Activated T-helper 1 cell treated with Interleukin-2 at 50 U/mL for 16 hours (primary cell): ENCODE data around the gene MRPS5.
"Not testable (repeated sequence)": the region's sequence is repeated elsewhere in the genome, so short reads cannot be mapped to it uniquely, and the experiment has no call there.

Experiments used
- DNase-seq: peaks from one replicate; pipeline ENCODE4 v3.0.0-alpha.2; 2020; ENCODE audit warnings: low read depth

Gene MRPS5

DNA sequence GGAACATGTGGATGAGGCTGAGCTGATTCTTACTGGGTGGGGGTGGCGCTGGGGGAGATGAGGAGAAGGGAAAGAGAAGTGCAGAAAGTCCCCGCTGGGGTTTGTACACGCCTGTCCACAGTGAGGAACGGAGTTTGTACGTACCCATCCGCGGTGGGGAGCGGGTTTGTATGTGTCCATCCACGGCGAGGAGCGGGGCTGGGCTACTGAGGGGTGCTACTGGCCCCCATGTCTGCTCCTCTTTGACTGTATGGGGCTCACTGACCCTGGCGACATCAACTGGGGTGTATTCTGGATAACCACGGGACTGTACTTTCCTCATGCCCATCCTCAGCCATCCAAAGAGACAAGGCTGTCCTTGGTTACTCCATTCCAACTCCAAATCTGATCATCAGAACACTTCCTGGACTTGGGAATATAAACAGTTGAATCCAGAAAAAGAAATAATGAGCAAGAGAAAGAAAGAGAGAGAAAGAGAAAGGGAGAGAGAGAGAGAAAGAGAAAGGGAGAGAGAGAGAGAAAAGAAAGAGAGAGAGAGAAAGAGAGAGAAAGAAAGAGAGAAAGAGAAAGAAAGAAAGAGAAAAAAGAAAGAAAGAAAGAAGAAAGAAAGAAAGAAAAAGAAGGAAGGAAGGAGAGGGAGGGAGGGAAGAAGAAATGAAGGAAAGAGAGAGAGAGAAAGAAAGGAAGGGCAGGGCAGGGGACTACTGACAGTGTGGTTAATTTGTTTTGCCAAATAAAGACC, 75.1 kb downstream of the MRPS5 start:
- DNase-seq: no peak

DNA sequence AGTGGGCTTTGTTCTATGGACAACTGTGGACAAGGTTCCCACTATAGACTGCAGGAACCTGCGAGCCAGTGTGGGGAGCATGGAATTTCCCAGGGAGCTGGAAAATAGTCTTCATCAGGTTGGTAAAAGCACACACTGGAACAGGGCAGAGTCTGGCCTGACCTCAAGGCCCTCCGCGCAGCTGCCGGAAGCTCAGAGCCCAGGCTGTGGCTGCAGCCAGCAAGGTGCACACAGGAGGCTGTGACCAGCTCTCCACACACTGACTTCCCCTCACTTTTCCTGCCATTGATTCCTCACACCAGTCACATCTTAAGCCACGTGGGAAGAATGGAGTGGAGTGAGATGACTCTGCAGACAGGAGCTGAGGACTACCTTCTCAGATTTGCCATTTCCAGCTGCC, 77.0 kb downstream of the MRPS5 start:
- DNase-seq: no peak

DNA sequence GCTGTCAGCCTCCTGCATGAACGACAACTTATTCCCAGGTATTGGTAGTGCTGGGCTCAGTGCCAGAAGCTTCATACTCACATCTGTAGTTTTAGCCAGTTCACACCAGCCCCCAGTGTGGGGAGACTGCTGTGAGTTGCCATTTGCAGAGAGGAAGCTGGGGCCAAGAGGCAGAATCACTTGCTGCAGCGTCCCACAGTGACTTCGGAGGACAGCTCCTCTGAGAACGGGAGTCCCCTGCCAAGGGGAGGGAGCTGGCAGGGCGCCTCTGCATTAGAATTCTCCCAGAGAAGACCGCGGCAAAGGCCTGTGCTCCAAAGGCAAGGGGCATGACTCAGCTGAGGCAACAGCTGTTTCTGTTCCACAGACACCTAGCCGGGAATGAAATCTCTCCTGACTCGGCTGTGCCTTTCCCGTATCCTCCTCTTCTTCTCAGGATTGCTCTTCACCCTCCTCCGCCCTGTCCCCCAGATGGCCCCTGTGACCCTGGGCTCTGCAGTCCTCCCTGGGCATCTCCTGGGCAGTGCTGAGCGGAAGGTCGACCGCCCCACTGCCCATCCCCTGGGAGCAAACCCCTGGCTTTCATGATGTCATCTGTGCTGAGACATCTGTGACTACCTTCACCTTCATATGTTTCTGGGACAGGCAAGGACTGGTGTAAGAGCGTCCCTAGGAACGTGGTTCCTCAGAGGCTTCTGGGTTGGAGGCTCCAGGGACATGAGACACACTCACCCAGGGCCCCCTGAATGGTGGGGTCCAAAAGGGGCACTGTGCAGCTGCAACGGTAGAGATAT, 78.1 kb downstream of the MRPS5 start:
- no peak for DNase-seq

DNA sequence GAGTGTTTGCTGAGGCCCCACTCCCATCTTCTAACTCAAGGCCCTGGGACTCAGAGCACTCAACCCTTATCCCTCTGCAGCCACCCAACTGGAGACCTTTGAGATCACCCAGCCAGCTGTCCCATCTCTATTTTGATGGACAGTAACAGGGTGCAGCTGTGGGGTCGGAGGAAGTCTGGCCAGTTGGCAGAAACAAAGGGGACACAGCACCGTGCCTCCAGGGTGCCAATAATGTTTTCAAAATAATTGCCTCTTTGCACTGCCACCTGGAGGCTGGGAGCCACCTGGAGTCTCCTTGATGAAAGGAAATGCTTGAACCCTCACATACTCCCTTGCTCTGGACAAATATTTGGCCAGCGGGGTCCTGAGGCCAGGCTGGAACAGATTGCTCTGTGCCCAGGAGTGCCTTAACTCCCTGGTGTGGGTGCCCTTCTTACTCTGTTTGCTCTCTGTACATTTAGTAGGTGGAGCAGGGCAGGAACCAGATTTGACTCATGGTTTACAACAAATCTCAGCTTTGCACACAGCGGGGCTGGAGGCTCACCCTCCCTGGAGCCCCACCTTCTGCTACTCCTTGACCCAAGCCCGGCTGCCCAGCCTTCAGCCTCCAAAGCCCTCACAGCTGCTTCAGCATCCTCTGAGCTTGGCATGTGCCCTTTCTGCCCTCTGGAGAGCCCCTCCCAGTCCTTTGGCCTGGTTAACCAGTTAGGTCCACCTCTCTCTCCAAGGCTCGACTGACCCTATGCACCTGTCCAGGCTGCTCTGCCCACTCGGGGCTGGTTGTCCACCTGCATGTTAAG, 78.9 kb downstream of the MRPS5 start:
- DNase-seq: no peak

DNA sequence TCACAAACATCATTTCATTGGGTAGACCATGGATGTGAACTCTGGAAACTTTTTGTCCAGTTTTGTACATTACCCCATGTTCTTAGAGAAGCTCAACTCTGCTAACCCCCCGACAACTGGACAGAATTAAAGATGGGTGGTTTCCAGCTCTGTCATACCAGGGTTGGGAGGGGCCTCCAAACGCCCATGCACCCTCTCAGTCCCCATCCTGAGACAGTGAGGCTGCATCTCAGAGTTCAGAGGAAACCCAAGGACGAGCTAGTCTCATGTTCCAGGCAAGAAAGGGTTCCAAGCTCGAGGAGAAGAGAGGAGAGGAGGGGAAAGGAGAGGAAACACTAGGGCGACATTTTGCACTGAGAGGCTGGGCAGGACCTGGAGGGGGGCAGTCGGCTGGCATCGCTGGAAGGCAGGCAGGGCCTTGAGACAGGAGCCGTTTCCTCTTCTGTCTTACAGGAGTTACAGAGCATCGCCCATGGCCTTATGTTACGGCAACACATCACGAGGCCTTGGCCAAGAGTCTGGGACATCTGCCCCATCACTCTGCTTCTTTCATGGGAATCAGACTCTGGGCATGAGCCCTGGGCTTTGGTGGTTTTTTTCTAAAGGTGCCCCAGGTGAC, 79.7 kb downstream of the MRPS5 start:
- no peak for DNase-seq

DNA sequence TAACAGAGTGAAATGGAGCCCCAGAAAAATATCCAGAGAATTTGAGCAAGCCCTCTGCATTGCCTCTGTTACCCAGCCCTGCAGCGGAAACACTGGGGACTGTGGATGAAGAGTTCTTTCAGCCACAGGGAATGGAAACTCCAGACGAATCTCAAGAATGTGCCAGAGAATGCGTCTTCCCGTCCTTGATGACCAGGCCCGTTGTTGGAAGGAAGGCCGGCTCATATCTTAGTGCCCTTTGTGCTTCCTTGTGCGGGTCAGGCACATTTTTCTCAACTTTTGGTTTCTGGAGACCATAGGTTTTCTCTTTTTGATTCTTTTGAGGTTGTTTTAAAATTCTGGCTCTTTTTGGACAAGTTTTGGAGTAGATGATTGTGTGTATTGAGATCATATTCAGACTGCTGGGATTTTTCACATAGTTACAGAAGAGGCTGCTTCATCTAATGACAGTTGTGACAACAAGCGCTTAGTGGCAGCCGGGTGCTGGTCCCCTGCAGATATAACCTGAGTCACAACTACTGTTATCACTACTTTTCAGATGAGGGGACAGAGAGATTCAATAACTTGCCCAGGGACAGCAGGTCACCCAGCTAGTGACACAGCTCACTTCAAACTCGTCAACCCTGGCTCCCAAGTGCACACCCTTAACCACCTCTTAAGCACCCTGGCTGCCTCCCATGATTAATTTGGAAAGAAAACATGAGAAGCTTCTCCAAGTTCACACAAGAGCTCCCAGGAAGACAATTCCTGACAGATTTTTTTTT, 80.4 kb downstream of the MRPS5 start:
- DNase-seq: no peak

DNA sequence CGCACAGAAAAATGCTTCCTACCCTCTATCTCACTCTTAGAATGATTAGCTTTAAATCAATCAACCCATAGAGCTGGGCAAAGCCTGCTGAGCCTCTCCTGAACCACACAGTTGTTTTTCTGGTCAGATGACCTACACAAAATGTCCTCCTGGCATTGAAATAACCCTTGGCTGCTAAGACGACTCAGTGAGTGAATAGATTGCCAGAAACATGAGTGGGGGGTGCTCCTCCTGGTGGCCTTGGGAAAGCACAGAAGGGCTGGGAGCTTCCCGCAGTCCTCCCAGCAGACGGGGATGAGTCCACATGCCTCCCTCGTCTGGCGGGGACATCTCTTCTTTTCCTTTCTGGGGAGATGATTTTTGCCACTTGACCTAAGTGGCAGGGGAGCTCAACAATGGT, 81.2 kb downstream of the MRPS5 start:
- DNase-seq: no peak

DNA sequence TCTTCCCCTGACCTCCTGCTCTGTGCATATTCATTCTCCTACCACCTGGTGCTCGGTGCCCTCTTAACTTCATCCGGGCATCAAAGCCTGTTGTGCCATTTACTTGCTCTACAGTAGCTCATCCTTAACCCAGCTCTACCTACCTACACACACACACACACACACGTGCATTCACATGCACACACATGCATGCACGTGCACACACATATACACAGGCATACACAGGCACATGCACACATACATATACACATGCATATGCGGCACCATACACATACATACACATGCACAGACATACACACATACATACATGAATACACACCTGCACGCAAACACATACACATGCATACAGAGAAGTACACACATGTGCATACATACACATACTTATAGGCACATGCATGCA, 81.6 kb downstream of the MRPS5 start:
- no peak for DNase-seq

DNA sequence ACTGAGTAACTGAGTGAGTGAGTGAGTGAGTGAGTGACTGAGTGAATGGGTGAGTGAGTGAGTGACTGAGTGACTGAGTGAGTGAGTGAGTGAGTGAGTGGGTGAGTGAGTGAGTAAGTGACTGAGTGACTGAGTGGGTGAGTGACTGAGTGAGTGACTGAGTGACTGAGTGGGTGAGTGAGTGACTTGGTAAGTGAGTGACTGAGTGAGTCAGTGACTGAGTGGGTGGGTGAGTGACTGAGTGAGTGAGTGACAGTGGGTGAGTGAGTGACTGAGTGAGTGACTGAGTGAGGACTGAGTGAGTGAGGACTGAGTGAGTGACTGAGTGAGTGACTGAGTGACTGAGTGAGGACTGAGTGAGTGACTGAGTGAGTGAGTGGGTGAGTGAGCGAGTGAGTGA, 82.2 kb downstream of the MRPS5 start:
- DNase-seq: no peak

DNA sequence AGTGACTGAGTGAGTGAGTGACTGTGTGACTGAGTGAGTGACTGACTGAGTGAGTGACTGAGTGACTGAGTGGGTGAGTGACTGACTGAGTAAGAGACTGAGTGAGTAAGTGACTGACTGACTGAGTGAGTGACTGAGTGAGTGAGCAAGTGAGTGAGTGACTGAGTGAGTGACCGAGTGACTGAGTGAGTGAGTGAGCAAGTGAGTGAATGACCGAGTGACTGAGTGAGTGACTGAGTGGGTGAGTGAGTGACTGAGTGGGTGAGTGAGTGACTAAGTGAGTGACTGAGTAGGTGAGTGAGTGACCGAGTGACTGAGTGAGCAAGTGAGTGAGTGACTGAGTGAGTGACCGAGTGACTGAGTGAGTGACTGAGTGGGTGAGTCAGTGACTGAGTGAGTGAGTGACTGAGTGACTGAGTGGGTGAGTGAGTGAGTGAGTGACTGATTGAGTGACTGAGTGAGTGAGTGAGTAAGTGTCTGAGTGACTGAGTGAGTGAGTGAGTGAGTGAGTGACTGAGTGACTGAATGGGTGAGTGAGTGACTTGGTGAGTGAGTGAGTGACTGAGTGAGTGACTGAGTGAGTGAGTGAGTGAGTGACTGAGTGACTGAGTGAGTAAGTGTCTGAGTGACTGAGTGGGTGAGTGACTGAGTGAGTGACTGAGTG, 82.8 kb downstream of the MRPS5 start:
- no peak for DNase-seq

DNA sequence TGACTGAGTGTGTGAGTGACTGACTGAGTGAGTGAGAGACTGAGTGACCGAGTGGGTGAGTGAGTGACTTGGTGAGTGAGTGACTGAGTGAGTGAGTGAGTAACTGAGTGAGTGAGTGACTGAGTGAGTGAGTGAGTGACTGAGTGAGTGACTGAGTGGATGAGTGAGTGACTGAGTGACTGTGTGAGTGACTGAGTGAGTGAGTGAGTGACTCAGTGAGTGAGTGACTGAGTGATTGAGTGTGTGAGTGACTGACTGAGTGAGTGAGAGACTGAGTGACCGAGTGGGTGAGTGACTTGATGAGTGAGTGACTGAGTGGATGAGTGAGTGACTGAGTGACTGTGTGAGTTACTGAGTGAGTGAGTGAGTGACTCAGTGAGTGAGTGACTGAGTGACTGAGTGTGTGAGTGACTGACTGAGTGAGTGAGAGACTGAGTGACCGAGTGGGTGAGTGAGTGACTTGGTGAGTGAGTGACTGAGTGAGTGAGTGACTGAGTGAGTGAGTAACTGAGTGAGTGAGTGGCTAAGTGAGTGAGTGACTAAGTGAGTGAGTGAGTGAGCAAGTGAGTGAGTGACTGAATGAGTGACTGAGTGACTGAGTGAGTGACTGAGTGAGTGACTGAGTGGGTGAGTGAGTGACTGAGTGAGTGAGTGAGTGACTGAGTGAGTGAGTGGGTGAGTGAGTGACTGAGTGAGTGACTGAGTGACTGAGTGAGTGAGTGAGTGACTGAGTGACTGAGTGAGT, 83.6 kb downstream of the MRPS5 start:
- DNase-seq: not testable (repeated sequence)

DNA sequence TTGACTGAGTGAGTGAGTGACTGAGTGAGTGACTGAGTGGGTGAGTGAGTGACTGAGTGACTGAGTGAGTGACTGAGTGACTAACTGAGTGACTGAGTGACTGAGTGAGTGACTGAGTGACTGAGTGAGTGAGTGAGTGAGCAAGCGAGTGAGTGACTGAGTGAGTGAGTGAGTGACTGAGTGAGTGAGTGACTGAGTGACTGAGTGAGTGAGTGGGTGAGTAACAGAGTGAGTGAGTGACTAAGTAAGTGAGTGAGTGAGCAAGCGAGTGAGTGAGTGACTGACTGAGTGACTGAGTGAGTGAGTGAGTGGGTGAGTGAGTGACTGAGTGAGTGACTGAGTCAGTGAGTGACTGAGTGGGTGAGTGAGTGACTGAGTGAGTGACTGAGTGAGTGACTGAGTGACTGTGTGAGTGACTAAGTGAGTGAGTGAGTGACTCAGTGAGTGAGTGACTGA, 84.2 kb downstream of the MRPS5 start:
- DNase-seq: no peak

DNA sequence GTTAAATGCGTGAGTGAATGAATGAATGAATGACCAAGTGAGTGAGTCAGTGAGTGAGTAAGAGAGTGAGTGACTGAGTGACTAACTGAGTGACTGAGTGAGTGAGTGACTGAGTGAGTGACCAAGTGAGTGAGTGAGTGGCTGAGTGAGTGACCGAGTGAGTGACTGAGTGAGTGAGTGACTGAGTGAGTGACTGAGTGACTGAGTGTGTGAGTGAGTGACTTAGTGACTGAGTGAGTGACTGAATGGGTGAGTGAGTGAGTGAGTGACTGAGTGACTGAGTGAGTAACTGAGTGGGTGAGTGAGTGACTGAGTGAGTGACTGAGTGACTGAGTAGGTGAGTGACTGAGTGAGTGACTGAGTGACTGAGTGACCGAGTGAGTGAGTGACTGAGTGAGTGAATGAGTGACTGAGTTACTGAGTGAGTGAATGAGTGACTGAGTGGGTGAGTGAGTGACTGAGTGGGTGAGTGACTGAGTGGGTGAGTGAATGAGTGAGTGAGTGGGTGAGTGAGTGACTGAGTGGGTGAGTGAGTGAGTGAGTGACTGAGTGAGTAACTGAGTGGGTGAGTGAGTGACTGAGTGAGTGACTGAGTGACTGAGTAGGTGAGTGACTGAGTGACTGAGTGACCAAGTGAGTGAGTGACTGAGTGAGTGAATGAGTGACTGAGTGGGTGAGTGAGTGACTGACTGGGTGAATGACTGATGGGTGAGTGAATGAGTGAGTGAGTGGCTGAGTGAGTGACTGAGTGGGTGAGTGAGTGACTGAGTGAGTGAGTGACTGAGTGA, 84.8 kb downstream of the MRPS5 start:
- DNase-seq: no peak
